HK-2 (cell line): Measurements from ENCODE around the gene ATP8B4.
A peak's percentile ranks its signal among the peaks of the same experiment; 100 is the strongest.

ENCODE experiments used
- DNase-seq: peaks from one replicate; pipeline ENCODE4 v3.0.0-alpha.2; 2018; ENCODE audit not compliant: unreplicated experiment

Gene ATP8B4

GRCh38 chr15:49855917-49856637 is 263.0 kb downstream of the ATP8B4 start:
- no peak for DNase-seq

GRCh38 chr15:49852756-49853155 is 266.3 kb downstream of the ATP8B4 start:
- no peak for DNase-seq

GRCh38 chr15:49848807-49849206 is 270.2 kb downstream of the ATP8B4 start:
- DNase-seq: no peak

GRCh38 chr15:49848282-49848724 is 270.7 kb downstream of the ATP8B4 start:
- no peak for DNase-seq

GRCh38 chr15:49847423-49848281 is 271.4 kb downstream of the ATP8B4 start:
- no peak for DNase-seq

- no peak for DNase-seq
Measured at GRCh38 chr15:49844390-49844789, 274.6 kb downstream of the ATP8B4 start.

- no peak for DNase-seq
Measured at GRCh38 chr15:49843725-49844124, 275.3 kb downstream of the ATP8B4 start.

GRCh38 chr15:49842031-49842730 is 276.9 kb downstream of the ATP8B4 start:
- no peak for DNase-seq

GRCh38 chr15:49832511-49832910 is 286.5 kb downstream of the ATP8B4 start:
- no peak for DNase-seq

GRCh38 chr15:49831206-49831965 is 287.6 kb downstream of the ATP8B4 start:
- DNase-seq: peak; percentile 53

GRCh38 chr15:49830391-49830790 is 288.6 kb downstream of the ATP8B4 start:
- DNase-seq: no peak

GRCh38 chr15:49827311-49827710 is 291.7 kb downstream of the ATP8B4 start:
- no peak for DNase-seq

GRCh38 chr15:49826640-49827234 is 292.3 kb downstream of the ATP8B4 start:
- no peak for DNase-seq

- no peak for DNase-seq
Measured at GRCh38 chr15:49824775-49825099, 294.3 kb downstream of the ATP8B4 start.

GRCh38 chr15:49823987-49824774 is 294.9 kb downstream of the ATP8B4 start:
- no peak for DNase-seq

GRCh38 chr15:49817100-49817499 is 301.9 kb downstream of the ATP8B4 start:
- no peak for DNase-seq

GRCh38 chr15:49815950-49816349 is 303.1 kb downstream of the ATP8B4 start:
- DNase-seq: peak; percentile 33

- DNase-seq: no peak
Measured at GRCh38 chr15:49815526-49815925, 303.5 kb downstream of the ATP8B4 start.

GRCh38 chr15:49814709-49815108 is 304.3 kb downstream of the ATP8B4 start:
- DNase-seq: no peak

- DNase-seq: no peak
Measured at GRCh38 chr15:49813625-49814024, 305.4 kb downstream of the ATP8B4 start.

- no peak for DNase-seq
Measured at GRCh38 chr15:49810720-49811119, 308.3 kb downstream of the ATP8B4 start.
